K562 (cell line): ENCODE data around the gene ENTPD6. TPM values are rescaled to one million over a fixed set of nuclear protein-coding genes. Genes with fewer than 3 reads are reported as not detected.

ENCODE experiments used
- ARID1B ChIP-seq: fragments of 450-650 bp; IDR thresholded peaks from 2 replicates; pipeline ENCODE4 v1.6.1; 2016; ENCODE audit warnings: antibody characterized with exemption, mild to moderate bottlenecking, inconsistent platforms
- CREB1 ChIP-seq, 2 experiments: sonication (generic) in 1 of 2; formaldehyde crosslinking in 1 of 2; IDR thresholded peaks; 2 replicates each; pipeline versions ENCODE4 v1.6.1 to v1.8.0; 2012 to 2022; ENCODE audit warnings: inconsistent platforms in 1 of 2, mild to moderate bottlenecking in 1 of 2, missing genetic modification reagents in 1 of 2, moderate library complexity in 1 of 2
- MECOM ChIP-seq: fragments of 250-450 bp; sonication (Bioruptor Pico); IDR thresholded peaks from 2 replicates; pipeline ENCODE4 v1.8.0; 2022; ENCODE audit warnings: inconsistent platforms
- MYNN ChIP-seq, 2 experiments: sonication (generic); formaldehyde crosslinking in 1 of 2; IDR thresholded peaks; 2 replicates each; pipeline versions ENCODE4 v1.5.0 to v1.6.1; 2016 to 2020; ENCODE audit warnings: antibody characterized with exemption in 1 of 2, missing genetic modification reagents in 1 of 2
- PHF21A ChIP-seq: fragments of 450-650 bp; IDR thresholded peaks from 2 replicates; pipeline ENCODE4 v1.6.1; 2017; ENCODE audit warnings: low read depth, borderline replicate concordance
- RBM22 ChIP-seq: fragments of 200-400 bp; formaldehyde crosslinking; IDR thresholded peaks from 2 replicates; pipeline ENCODE4 v1.6.1; 2018; ENCODE audit warnings: low read length, low read depth; ENCODE audit not compliant: poor library complexity, severe bottlenecking
- RBM39 ChIP-seq: fragments of 200-400 bp; formaldehyde crosslinking; optimal IDR thresholded peaks from 2 replicates; pipeline ENCODE3; 2018; ENCODE audit warnings: low read depth, low read length
- RFX1 ChIP-seq: fragments of 450-650 bp; IDR thresholded peaks from 2 replicates; pipeline ENCODE4 v1.6.1; 2016; ENCODE audit warnings: mild to moderate bottlenecking, moderate library complexity
- SRSF3 ChIP-seq: fragments of 200-400 bp; formaldehyde crosslinking; IDR thresholded peaks from 2 replicates; pipeline ENCODE4 v1.6.1; 2016; ENCODE audit warnings: mild to moderate bottlenecking, low read length, moderate library complexity; ENCODE audit not compliant: insufficient read depth
- TAF1 ChIP-seq: IDR thresholded peaks from 2 replicates; pipeline ENCODE4 v1.6.1; 2011; ENCODE audit warnings: mild to moderate bottlenecking, low read length, moderate library complexity; ENCODE audit not compliant: insufficient read depth, control insufficient read depth, severe bottlenecking; ENCODE audit errors: extremely low read depth
- TAF7 ChIP-seq: fragments of 450-650 bp; IDR thresholded peaks from 2 replicates; pipeline ENCODE4 v1.6.1; 2016; ENCODE audit warnings: missing genetic modification characterization, missing compliant biosample characterization
- TBL1XR1 ChIP-seq, 2 experiments: IDR thresholded peaks; 2 replicates each; pipeline ENCODE4 v1.6.1; 2012; ENCODE audit warnings: improper control_type of control experiment in 2 of 2, low read length in 2 of 2, mild to moderate bottlenecking in 1 of 2
- ZBTB7A ChIP-seq: IDR thresholded peaks from 2 replicates; pipeline ENCODE4 v1.6.1; 2011; ENCODE audit warnings: low read depth, mild to moderate bottlenecking, low read length, moderate library complexity, borderline replicate concordance; ENCODE audit not compliant: control insufficient read depth
- ZNF12 ChIP-seq: sonication (generic); formaldehyde crosslinking; IDR thresholded peaks from 2 replicates; pipeline ENCODE4 v1.4.0; 2020; ENCODE audit warnings: mild to moderate bottlenecking, missing genetic modification reagents
- ZNF408 ChIP-seq: fragments of 250-450 bp; sonication (Bioruptor Pico); IDR thresholded peaks from 2 replicates; pipeline ENCODE4 v1.4.0; 2020; ENCODE audit warnings: low read depth, mild to moderate bottlenecking, moderate library complexity
- ZNF57 ChIP-seq: fragments of 450-650 bp; formaldehyde crosslinking; IDR thresholded peaks from 2 replicates; pipeline ENCODE4 v1.4.0; 2020; ENCODE audit warnings: mild to moderate bottlenecking, moderate library complexity
- ZNF79 ChIP-seq: fragments of 250-450 bp; sonication (Bioruptor Pico); IDR thresholded peaks from 2 replicates; pipeline ENCODE4 v1.4.0; 2020; ENCODE audit warnings: low read depth, mild to moderate bottlenecking, moderate library complexity
- ZSCAN29 ChIP-seq: fragments of 450-650 bp; IDR thresholded peaks from 2 replicates; pipeline ENCODE4 v1.6.1; 2017
- polyA plus RNA-seq, 8 experiments: library from polyadenylated mRNA; depleted of rRNA in 4 of 8; stranded (reverse) in 5 of 8; unstranded in 3 of 8; fragments of >200 nt; fragmentation: Nextera tagmentation in 2 of 8; fragmentation: Illumina TruSeq in 1 of 8; extraction: Ambion mirVana in 2 of 8; extraction: Trizol in 1 of 8; gene quantifications; 2 replicates each; pipeline versions ENCODE4 v1.2.1 to v1.2.3, GENCODE V29; 2011 to 2014; ENCODE audit warnings: inconsistent platforms in 1 of 8, missing spikeins in 1 of 8
- total RNA-seq, 7 experiments: library from RNA; depleted of rRNA in 6 of 7; stranded (reverse); fragments of >200 nt in 6 of 7; fragmentation: Illumina TruSeq in 2 of 7; extraction: Trizol in 2 of 7; gene quantifications; 2 replicates each; pipeline versions ENCODE4 v1.2.1 to v1.2.3, GENCODE V29; 2011 to 2021; ENCODE audit warnings: low replicate concordance in 1 of 7
- TF ChIP-seq, protein P1 (sequence below): sonication (generic); formaldehyde crosslinking; IDR thresholded peaks from 2 replicates; pipeline ENCODE4 v1.8.0; 2023; ENCODE audit warnings: mild to moderate bottlenecking, missing genetic modification reagents
- TF ChIP-seq, protein P2 (sequence below): fragments of 450-650 bp; IDR thresholded peaks from 2 replicates; pipeline ENCODE4 v1.6.1; 2017; ENCODE audit warnings: antibody characterized with exemption, mild to moderate bottlenecking

Gene ENTPD6
- total and polyA plus RNA-seq, 9 of the 15 experiments (the other 6 are each of a cell fraction or from before 2014, with no cell fraction given): 0.82 to 36.8 (median 22.4) TPM

DNA sequence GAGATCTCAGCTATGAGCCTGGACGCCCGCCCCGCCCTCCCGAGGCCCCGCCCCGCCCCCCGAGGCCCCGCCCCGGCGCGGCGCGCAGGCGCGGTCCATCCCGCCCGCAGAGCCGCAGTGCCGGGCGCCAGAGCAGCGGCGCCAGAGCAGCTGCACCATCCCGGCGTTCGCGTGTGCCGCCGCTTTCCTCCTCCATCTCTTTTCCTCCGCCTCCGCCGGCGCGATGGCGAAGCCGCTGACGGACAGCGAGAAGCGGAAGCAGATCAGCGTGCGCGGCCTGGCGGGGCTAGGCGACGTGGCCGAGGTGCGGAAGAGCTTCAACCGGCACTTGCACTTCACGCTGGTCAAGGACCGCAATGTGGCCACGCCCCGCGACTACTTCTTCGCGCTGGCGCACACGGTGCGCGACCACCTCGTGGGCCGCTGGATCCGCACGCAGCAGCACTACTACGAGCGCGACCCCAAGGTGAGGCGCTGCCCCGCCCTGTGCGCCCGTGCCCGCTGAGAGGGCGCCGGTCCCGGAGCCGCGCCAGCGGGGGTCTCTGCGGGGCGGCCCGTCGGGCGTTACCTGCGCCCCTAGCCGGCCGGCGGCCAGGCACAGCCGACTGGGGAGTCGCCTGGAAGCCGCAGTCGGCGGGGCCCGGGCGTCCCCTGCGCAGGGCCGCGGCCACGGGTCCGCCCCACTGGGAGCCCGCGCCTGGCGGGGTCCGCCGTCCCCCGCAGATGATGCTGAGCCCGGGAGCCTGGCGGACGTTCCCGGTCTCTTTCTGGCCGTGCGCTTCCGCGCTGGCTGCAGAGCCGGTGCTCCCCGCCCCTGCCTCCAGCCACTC is 52.7 kb downstream of the ENTPD6 start, which contains the start of gene PYGB (continued):
- TF ChIP-seq, protein P1, sequence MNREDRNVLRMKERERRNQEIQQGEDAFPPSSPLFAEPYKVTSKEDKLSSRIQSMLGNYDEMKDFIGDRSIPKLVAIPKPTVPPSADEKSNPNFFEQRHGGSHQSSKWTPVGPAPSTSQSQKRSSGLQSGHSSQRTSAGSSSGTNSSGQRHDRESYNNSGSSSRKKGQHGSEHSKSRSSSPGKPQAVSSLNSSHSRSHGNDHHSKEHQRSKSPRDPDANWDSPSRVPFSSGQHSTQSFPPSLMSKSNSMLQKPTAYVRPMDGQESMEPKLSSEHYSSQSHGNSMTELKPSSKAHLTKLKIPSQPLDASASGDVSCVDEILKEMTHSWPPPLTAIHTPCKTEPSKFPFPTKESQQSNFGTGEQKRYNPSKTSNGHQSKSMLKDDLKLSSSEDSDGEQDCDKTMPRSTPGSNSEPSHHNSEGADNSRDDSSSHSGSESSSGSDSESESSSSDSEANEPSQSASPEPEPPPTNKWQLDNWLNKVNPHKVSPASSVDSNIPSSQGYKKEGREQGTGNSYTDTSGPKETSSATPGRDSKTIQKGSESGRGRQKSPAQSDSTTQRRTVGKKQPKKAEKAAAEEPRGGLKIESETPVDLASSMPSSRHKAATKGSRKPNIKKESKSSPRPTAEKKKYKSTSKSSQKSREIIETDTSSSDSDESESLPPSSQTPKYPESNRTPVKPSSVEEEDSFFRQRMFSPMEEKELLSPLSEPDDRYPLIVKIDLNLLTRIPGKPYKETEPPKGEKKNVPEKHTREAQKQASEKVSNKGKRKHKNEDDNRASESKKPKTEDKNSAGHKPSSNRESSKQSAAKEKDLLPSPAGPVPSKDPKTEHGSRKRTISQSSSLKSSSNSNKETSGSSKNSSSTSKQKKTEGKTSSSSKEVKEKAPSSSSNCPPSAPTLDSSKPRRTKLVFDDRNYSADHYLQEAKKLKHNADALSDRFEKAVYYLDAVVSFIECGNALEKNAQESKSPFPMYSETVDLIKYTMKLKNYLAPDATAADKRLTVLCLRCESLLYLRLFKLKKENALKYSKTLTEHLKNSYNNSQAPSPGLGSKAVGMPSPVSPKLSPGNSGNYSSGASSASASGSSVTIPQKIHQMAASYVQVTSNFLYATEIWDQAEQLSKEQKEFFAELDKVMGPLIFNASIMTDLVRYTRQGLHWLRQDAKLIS (CRISPR knock-in tag): no peak
- TF ChIP-seq ZNF12 (CRISPR knock-in tag) (0 out of 2 replicates have a peak, but pooled peaks have one; percentile 29), CREB1 (IDR thresholded peaks at IDR 0.05) (peak; percentile 10; the same call in 1 of the 2 replicates), CREB1 (CRISPR knock-in tag; IDR thresholded peaks at IDR 0.05) (no peak), TBL1XR1 (IDR thresholded peaks at IDR 0.05; ENCODE audit: low read length in 2 of 2) (no peak), ZNF57 (CRISPR knock-in tag) (no peak), TAF1 (peak; percentile 67), ARID1B (no peak), SRSF3 (no peak), RBM22 (no peak), TAF7 (tag) (0 out of 2 replicates have a peak, but pooled peaks have one; percentile 7), RBM39 (no peak), ZSCAN29 (no peak), ZBTB7A (peak; percentile 69; the same call in 1 of the 2 replicates), MYNN (IDR thresholded peaks at IDR 0.05) (no peak), MYNN (CRISPR knock-in tag; IDR thresholded peaks at IDR 0.05) (no peak), RFX1 (no peak), ZNF79 (CRISPR knock-in tag) (no peak), MECOM (no peak), PHF21A (no peak), ZNF408 (CRISPR knock-in tag) (no peak)
- TF ChIP-seq, protein P2, sequence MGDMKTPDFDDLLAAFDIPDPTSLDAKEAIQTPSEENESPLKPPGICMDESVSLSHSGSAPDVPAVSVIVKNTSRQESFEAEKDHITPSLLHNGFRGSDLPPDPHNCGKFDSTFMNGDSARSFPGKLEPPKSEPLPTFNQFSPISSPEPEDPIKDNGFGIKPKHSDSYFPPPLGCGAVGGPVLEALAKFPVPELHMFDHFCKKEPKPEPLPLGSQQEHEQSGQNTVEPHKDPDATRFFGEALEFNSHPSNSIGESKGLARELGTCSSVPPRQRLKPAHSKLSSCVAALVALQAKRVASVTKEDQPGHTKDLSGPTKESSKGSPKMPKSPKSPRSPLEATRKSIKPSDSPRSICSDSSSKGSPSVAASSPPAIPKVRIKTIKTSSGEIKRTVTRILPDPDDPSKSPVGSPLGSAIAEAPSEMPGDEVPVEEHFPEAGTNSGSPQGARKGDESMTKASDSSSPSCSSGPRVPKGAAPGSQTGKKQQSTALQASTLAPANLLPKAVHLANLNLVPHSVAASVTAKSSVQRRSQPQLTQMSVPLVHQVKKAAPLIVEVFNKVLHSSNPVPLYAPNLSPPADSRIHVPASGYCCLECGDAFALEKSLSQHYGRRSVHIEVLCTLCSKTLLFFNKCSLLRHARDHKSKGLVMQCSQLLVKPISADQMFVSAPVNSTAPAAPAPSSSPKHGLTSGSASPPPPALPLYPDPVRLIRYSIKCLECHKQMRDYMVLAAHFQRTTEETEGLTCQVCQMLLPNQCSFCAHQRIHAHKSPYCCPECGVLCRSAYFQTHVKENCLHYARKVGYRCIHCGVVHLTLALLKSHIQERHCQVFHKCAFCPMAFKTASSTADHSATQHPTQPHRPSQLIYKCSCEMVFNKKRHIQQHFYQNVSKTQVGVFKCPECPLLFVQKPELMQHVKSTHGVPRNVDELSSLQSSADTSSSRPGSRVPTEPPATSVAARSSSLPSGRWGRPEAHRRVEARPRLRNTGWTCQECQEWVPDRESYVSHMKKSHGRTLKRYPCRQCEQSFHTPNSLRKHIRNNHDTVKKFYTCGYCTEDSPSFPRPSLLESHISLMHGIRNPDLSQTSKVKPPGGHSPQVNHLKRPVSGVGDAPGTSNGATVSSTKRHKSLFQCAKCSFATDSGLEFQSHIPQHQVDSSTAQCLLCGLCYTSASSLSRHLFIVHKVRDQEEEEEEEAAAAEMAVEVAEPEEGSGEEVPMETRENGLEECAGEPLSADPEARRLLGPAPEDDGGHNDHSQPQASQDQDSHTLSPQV: no peak
